ENCODE results near the gene NUSAP1. TPM values are rescaled to one million over a fixed set of nuclear protein-coding genes. Genes with fewer than 3 reads are reported as not detected.
"Not testable (repeated sequence)": the region's sequence is repeated elsewhere in the genome, so short reads cannot be mapped to it uniquely, and the experiment has no call there.

The NUSAP1 gene
- total RNA-seq, 1 donor from 2014 or later: 113 TPM

DNA sequence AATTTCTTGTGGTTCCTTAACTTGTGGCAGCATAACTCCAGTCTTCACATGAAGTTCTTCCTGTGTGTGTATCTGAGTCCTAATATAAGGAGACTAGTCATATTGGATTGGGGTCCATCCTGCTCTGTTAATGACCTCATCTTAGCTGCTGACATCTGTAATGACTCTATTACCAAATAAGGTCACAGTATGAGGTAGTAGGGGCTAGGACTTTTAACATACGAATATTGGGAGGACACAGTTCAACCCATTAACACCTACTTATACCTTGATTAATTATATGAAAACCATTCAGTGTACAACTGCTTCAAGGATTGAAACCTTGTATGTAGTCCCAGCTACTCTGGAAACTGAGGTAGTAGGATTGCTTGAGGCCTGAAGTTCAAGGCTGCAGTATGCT, 44.2 kb upstream of the NUSAP1 start:
- H3K4me3 ChIP-seq (ENCODE audit: low read depth, low read length): no peak overlapping the region
- TF ChIP-seq, protein P1, sequence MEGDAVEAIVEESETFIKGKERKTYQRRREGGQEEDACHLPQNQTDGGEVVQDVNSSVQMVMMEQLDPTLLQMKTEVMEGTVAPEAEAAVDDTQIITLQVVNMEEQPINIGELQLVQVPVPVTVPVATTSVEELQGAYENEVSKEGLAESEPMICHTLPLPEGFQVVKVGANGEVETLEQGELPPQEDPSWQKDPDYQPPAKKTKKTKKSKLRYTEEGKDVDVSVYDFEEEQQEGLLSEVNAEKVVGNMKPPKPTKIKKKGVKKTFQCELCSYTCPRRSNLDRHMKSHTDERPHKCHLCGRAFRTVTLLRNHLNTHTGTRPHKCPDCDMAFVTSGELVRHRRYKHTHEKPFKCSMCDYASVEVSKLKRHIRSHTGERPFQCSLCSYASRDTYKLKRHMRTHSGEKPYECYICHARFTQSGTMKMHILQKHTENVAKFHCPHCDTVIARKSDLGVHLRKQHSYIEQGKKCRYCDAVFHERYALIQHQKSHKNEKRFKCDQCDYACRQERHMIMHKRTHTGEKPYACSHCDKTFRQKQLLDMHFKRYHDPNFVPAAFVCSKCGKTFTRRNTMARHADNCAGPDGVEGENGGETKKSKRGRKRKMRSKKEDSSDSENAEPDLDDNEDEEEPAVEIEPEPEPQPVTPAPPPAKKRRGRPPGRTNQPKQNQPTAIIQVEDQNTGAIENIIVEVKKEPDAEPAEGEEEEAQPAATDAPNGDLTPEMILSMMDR (conservative IDR thresholded peaks at IDR 0.05; ENCODE audit: low read depth, low read length): no peak
- DNase-seq (ENCODE audit: low read depth): no peak

DNA sequence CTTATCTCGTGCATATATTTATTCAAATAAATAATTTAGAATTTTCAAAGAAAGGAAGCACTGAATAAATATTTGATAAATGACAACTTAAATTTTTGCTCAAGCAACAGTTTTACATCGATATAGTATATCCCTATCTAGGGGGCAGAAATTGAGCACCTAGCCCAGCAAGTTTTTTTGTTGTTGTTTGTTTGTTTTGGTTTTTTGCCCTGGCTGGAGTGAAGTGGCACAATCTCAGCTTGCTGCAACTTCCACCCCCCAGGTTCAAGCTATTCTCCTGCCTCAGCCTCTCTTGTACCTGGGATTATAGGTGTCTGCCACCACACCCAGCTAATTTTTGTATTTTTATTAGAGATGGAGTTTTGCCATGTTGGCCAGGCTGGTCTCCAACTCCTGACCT, 42.7 kb upstream of the NUSAP1 start:
- no peak for DNase-seq (ENCODE audit: low read depth)
- no peak overlapping the region for H3K4me3 ChIP-seq (ENCODE audit: low read depth, low read length)
- TF ChIP-seq, protein P1 (conservative IDR thresholded peaks at IDR 0.05; ENCODE audit: low read depth, low read length): no peak

DNA sequence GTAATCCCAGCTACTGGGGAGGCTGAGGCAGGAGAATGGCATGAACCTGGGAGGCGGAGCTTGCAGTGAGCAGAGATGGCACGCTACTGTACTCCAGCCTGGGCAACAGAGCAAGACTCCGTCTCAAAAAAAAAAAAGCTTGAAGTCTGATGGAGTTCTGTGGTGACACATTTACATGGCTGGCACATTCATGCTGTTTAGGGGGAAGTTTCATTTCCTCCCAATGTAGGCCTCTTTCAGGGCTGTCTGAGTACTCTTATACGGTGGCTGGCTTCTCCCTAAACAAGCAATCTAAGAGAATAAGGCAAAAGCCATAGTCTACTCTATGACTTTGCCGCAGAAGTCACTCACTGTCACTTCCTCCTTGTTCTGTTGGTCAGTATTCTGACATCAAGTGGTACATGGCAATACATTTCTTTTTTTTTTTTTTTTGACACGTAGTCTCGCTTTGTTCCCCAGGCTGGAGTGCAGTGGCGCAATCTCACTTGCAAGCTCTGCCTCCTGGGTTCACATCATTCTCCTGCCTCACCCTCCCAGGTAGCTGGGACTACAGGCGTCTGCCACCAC, 41.5 kb upstream of the NUSAP1 start:
- TF ChIP-seq, protein P1 (conservative IDR thresholded peaks at IDR 0.05; ENCODE audit: low read depth, low read length): no peak
- DNase-seq (ENCODE audit: low read depth): no peak
- H3K4me3 ChIP-seq (ENCODE audit: low read depth, low read length): no peak overlapping the region

DNA sequence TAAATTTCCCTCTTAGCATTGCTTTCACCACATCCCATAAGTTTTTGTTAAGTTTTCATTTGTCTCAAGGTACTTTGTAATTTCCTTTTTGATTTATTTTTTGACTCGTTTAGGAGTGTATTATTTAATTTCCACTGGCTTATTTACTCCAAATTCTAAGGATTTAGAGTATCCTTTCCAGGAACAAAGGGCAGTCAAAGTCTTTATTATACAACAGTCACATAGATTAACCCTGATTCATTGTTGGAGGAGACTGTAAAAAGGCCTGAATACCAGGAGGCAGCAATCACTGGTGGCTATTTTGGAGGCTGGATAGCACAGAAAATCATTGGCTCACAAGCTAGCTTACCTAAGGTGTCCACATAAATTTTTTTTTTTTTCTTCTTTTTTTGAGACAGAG, 40.2 kb upstream of the NUSAP1 start:
- no peak for DNase-seq (ENCODE audit: low read depth)
- H3K4me3 ChIP-seq (ENCODE audit: low read depth, low read length): no peak overlapping the region
- TF ChIP-seq, protein P1 (conservative IDR thresholded peaks at IDR 0.05; ENCODE audit: low read depth, low read length): no peak

DNA sequence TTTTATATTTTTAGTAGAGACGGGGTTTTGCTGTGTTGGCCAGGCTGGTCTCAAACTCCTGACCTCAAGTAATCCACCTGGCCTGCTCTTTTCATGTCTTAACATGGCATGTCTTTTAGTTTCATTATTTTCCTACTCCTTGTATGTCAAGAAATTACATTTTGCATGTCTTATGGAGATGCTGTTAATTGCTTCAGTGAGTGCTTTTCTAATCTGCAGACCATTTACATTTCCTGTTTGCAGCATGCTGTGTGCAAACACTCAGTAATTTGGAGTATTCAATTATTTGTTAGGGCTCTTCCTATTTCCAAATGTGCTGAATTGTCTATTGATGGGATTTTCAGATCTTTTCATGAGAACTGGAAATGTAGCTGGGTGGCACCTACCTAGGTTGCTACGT, 31.5 kb upstream of the NUSAP1 start:
- DNase-seq (ENCODE audit: low read depth); H3K4me3 ChIP-seq (ENCODE audit: low read depth, low read length): not testable (repeated sequence)

DNA sequence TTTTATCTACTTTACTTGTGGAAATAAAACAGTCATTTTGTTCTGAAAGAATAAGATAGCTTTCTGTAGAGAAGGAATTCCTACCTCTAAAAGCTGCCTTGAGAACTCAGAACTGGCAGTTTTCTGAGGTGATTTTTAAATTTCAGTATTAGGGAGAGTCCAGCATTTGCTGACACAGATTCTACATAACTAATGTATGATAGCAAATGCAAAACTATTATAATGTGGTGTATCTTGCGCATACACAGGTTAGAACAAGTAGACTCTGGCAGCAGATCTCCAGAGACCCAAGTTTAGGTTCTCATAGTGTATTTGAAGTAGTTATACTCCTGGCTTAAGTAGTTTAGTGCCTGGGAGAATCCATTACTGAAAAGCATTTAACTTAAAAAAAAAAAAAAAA, 31.1 kb upstream of the NUSAP1 start:
- no peak for DNase-seq (ENCODE audit: low read depth)
- no peak overlapping the region for H3K4me3 ChIP-seq (ENCODE audit: low read depth, low read length)

DNA sequence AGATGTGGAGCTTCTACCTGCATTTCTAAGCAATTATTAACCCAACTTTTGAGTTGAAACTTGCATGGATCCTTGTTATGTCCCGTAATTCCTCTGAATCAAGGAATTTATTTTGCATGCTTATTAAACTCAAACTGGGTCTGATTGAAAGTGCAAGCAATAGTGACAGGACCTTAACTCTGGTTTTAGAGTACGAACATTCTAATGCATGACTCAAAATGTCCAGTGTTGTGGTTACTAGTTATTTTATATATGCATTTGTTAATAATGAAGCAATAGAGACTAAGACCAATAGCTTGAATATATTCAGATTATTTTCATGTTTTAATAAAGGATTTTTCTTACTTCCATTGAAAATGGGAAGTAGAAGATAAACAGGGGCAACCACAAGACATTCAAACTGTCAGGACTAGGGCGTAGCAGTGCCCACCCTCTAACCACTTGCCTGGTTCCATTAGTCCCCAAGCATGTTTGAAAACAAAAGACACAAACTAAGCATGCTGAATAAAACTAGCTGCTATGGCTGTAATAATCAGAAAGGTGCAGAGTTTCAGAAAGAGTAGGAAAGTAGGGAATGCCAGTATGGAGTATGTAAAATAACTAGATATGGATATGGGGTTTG, 28.4 kb upstream of the NUSAP1 start:
- no peak overlapping the region for H3K4me3 ChIP-seq (ENCODE audit: low read depth, low read length)
- no peak for DNase-seq (ENCODE audit: low read depth)
- TF ChIP-seq, protein P1 (conservative IDR thresholded peaks at IDR 0.05; ENCODE audit: low read depth, low read length): no peak

More for the DNA sequence above, 31.1 kb upstream of the NUSAP1 start:
- TF ChIP-seq, protein P1 (conservative IDR thresholded peaks at IDR 0.05; ENCODE audit: low read depth, low read length): no peak

Data from epithelial cell of proximal tubule (primary cell).